SK-N-MC (cell line): ENCODE results near the gene CRLF2.

Source experiments
- DNase-seq: peaks from one replicate; pipeline ENCODE4 v3.0.0-alpha.2; 2011; ENCODE audit warnings: low read depth, low spot score
- H3K27ac ChIP-seq: fragments of 200-600 bp; sonication (generic); 2 replicates; pipeline ENCODE4 v1.5.1; 2016; ENCODE audit warnings: mixed run types
- H3K36me3 ChIP-seq: fragments of 200-600 bp; sonication (generic); 2 replicates; pipeline ENCODE4 v1.6.1; 2017; ENCODE audit warnings: antibody characterized with exemption, low read length, mixed read lengths; ENCODE audit not compliant: insufficient read depth
- H3K4me3 ChIP-seq: fragments of 200-600 bp; sonication (generic); 2 replicates; pipeline ENCODE4 v1.5.1; 2016
- H3K9ac ChIP-seq: fragments of 200-600 bp; sonication (generic); 2 replicates; pipeline ENCODE4 v1.8.0; 2017; ENCODE audit warnings: mixed run types, mixed read lengths; ENCODE audit not compliant: insufficient read length
- H3K9me3 ChIP-seq: fragments of 200-600 bp; sonication (generic); 2 replicates; pipeline ENCODE4 v1.6.1; 2017; ENCODE audit warnings: low read depth, mild to moderate bottlenecking, antibody characterized with exemption, low read length, moderate library complexity, mixed read lengths
- EZH2 ChIP-seq: fragments of 200-600 bp; sonication (generic); IDR thresholded peaks from one replicate; pipeline ENCODE4 v1.6.1; 2017; ENCODE audit warnings: antibody characterized with exemption
- FOXP2 ChIP-seq: optimal IDR thresholded peaks from 2 replicates; pipeline ENCODE3; 2011; ENCODE audit warnings: mild to moderate bottlenecking, moderate library complexity; ENCODE audit not compliant: insufficient read depth; ENCODE audit errors: extremely low read length, control extremely low read depth
- POLR2AphosphoS5 ChIP-seq: IDR thresholded peaks from 2 replicates; pipeline ENCODE4 v1.6.1; 2012; ENCODE audit warnings: mild to moderate bottlenecking, low read depth, low read length, borderline replicate concordance

Gene CRLF2

GRCh38 chrX:1221296-1221845 is 8.9 kb upstream of the CRLF2 start:
- DNase-seq = no peak
- TF ChIP-seq POLR2AphosphoS5 (no peak), FOXP2 (no peak), EZH2 (no peak)
- Histone ChIP-seq H3K9me3 (no peaks in the 10 kb centered on the region), H3K9ac (no peak overlapping the region), H3K27ac (no peak overlapping the region), H3K4me3 (no peak overlapping the region), H3K36me3 (no peaks in the 10 kb centered on the region)

DNA sequence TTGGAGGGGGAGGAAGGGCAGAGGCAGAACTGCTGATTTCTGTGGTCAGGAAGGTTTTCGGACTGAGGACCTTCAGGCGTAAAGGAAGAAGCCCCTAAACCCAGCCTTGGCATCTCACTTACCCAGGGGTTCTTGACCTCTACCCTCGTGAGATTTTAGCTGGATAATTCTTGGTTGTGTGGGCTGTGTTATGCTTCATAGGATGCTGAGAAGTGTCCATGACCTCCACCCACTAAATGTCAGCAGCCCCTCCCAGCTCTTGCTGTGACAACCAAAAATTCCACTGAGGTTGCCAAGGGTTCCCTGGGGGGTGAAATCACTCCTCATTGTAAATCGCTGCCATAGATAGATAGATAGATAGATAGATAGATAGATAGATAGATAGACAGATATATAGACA is 5.8 kb upstream of the CRLF2 start:
- no peaks in the 10 kb centered on the region for H3K36me3 ChIP-seq
- no peak for DNase-seq
- no peak overlapping the region for H3K27ac ChIP-seq
- no peak for TF ChIP-seq FOXP2
- TF ChIP-seq EZH2 = no peak
- no peak for TF ChIP-seq POLR2AphosphoS5
- H3K4me3 ChIP-seq = no peak overlapping the region
- no peaks in the 10 kb centered on the region for H3K9me3 ChIP-seq
- H3K9ac ChIP-seq = no peak overlapping the region

DNA sequence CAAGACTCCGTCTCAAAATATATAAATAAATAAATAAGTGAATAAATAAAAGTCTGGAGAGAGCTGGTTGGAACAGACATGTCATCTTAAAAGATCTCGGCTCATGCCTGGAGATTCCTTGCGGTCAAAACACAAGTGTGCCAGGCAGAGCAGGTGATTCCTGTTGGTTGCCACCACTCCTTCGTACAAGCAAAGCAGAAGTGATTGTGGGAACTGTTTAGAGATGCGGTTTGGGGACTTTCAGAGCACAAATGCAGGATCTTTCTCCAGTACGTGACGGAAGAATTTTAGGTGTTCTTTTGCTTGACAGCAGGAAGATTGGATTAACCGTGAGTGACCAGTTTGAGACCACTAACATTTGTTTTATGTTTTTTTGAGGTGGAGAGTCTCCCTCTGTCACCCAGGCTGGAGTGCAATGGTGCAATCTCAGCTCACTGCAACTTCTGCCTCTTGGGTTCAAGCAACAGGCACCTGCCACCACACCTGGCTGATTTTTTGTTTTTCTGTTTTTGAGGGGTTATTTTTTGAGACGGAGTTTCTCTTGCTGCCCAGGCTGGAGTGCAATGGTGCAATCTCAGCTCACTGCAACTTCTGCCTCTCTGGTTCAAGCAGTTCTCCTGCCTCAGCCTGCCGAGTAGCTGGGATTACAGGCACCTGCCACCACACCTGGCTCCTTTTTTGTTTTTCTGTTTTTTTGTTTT is 2.8 kb upstream of the CRLF2 start:
- no peak for TF ChIP-seq FOXP2
- TF ChIP-seq EZH2 = no peak
- no peak for TF ChIP-seq POLR2AphosphoS5
- no peak overlapping the region for H3K27ac ChIP-seq
- H3K36me3 ChIP-seq = no peaks in the 10 kb centered on the region
- no peaks in the 10 kb centered on the region for H3K9me3 ChIP-seq
- no peak overlapping the region for H3K4me3 ChIP-seq
- no peak for DNase-seq
- no peak overlapping the region for H3K9ac ChIP-seq

GRCh38 chrX:1213971-1214370 is 1.5 kb upstream of the CRLF2 start:
- Histone ChIP-seq H3K9me3 (no peaks in the 10 kb centered on the region), H3K9ac (no peak overlapping the region), H3K27ac (no peak overlapping the region), H3K4me3 (no peak overlapping the region), H3K36me3 (no peaks in the 10 kb centered on the region)
- no peak for TF ChIP-seq EZH2
- TF ChIP-seq POLR2AphosphoS5 = no peak
- no peak for DNase-seq

- Histone ChIP-seq H3K4me3 (no peak overlapping the region), H3K9me3 (no peaks in the 10 kb centered on the region), H3K9ac (no peak overlapping the region), H3K36me3 (no peaks in the 10 kb centered on the region), H3K27ac (no peak overlapping the region)
- no peak for TF ChIP-seq FOXP2
- TF ChIP-seq POLR2AphosphoS5 = no peak
- no peak for TF ChIP-seq EZH2
- no peak for DNase-seq
Measured at GRCh38 chrX:1210844-1211243, 1.6 kb downstream of the CRLF2 start.

- Histone ChIP-seq H3K9me3 (no peaks in the 10 kb centered on the region), H3K4me3 (no peak overlapping the region), H3K9ac (no peak overlapping the region), H3K36me3 (no peaks in the 10 kb centered on the region), H3K27ac (no peak overlapping the region)
- DNase-seq = no peak
- no peak for TF ChIP-seq EZH2
- no peak for TF ChIP-seq POLR2AphosphoS5
- TF ChIP-seq FOXP2 = no peak
Measured at GRCh38 chrX:1207496-1208025, 4.9 kb downstream of the CRLF2 start.

DNA sequence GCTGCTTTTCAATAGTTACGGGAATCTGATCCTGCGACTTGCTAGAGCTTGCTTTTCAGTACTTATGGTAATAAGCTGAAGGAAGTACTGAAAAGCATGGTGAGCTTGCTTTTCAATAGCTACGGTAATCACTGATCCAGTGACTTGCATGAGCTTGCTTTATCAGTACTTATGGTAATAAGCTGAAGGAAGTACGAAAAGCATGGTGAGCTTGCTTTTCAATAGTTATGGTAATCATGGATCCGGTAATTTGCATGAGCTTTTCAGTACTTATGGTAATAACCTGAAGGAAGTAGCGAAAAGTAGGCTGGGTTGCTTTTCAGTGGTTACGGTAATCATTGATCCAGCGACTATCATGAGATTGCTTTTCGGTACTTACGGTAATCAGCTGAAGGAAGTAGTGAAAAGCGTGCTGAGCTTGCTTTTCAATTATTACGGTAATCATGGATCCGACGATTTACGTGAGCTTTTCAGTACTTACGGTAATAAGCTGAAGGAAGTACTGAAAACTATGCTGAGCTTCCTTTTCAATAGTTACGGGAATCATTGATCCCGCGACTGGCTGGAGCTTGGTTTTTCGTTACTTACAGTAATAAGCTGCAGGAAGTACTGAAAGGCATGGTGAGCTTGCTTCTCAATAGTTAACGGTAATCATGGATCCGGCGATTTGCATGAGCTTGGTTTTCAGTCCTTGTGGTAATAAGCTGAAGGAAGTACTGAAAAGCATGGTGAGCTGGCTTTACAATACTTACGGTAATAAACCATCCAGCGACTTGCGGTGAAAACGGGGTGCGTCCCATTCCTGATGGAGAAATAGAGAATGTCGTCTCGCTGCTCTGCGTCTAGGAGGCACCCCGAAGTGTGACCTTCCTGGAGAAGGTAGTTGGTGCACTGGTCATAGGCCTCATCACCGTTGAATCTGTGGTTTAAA is 6.5 kb downstream of the CRLF2 start:
- Histone ChIP-seq H3K9me3 (no peaks in the 10 kb centered on the region), H3K4me3 (peak overlapping the region; percentile 19; the same call in 1 of the 2 replicates), H3K27ac (no peak overlapping the region), H3K9ac (no peak overlapping the region), H3K36me3 (no peaks in the 10 kb centered on the region)
- DNase-seq = peak; percentile 40
- TF ChIP-seq EZH2 (no peak), FOXP2 (no peak), POLR2AphosphoS5 (no peak)

DNA sequence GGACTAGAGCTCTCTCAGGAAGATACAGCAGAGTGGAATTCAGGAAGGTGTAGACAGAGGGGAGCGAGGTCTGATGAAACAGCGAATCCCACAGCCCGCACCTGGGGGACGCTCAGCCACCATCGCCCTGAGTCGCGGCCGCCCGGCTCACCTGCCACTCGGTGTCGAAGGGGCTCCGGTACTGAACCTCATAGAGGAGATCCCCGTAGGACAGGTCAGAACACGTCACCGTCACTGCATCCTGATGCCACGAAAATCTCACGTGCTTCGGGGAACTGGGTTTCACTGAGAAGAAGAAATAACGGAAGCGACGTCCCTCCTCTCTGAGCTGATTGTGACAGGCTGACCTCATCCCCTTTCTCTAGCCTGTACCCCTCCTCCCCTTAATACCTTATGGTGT is 10.2 kb downstream of the CRLF2 start:
- Histone ChIP-seq H3K27ac (no peak overlapping the region), H3K9me3 (no peaks in the 10 kb centered on the region), H3K9ac (no peak overlapping the region), H3K4me3 (no peak overlapping the region), H3K36me3 (no peaks in the 10 kb centered on the region)
- no peak for DNase-seq
- TF ChIP-seq EZH2 (no peak), FOXP2 (no peak), POLR2AphosphoS5 (no peak)
